PC-3 (cell line): ENCODE measurements around the gene PTRH1.

Experiments used
- EZH2 ChIP-seq: fragments of 300-600 bp; sonication (generic); IDR thresholded peaks from one replicate; pipeline ENCODE4 v1.6.1; 2017; ENCODE audit warnings: antibody characterized with exemption, mild to moderate bottlenecking, low read length; ENCODE audit not compliant: unreplicated experiment
- TF ChIP-seq, protein P1 (sequence below): fragments of 300-600 bp; sonication (generic); conservative IDR thresholded peaks from 2 replicates; pipeline ENCODE4 v1.5.1; 2017; ENCODE audit warnings: antibody characterized with exemption, low read depth, mild to moderate bottlenecking, low read length

DNA sequence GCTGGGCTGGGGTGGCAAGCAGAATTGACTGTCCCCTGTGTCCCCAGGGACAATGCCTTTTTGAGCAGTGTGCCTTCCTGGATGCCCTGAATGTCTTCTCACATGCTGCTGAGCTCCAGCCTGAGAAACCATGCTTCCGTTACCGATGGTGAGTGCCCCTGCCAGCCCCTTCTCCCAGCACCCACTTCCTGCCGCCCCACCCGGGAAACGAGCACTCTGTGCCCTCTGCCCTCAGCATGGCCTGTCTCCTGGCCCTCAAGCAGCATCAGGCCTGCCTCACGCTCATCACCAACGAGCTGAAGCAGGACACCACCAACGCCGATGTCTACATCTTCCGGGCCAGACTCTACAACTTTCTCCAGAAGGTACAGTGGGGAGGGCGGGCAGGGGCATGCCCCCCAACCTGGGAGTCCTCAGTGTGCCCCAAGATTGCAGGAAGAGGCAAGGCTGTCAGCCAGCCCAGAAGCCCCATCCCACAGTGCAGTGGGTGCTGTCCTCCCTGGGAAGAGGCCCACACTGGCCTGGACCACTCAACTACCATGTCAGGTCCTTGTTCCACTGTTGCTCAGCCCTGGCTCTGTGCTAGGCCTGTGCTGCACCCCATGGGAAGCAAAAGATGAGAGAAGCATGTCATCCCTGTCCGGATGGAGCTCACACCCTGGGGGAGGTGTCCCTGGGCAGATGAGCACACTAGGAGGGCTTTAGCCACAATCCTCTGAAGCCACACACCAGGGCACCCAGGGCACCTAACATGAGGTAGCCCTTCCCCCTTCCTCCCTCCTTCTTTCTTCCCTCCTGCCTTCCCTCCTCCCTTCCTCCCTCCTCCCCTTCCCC is 4.8 kb upstream of the PTRH1 start:
- TF ChIP-seq, protein P1, sequence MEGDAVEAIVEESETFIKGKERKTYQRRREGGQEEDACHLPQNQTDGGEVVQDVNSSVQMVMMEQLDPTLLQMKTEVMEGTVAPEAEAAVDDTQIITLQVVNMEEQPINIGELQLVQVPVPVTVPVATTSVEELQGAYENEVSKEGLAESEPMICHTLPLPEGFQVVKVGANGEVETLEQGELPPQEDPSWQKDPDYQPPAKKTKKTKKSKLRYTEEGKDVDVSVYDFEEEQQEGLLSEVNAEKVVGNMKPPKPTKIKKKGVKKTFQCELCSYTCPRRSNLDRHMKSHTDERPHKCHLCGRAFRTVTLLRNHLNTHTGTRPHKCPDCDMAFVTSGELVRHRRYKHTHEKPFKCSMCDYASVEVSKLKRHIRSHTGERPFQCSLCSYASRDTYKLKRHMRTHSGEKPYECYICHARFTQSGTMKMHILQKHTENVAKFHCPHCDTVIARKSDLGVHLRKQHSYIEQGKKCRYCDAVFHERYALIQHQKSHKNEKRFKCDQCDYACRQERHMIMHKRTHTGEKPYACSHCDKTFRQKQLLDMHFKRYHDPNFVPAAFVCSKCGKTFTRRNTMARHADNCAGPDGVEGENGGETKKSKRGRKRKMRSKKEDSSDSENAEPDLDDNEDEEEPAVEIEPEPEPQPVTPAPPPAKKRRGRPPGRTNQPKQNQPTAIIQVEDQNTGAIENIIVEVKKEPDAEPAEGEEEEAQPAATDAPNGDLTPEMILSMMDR, result no peak
- TF ChIP-seq EZH2, result no peak
